ENCODE results near the gene PICK1.

PICK1 gene

GRCh38 chr22:38085056-38085455, 27.9 kb downstream of the PICK1 start:
- no peak for DNase-seq (ENCODE audit: low read depth)
- TF ChIP-seq, protein P1, sequence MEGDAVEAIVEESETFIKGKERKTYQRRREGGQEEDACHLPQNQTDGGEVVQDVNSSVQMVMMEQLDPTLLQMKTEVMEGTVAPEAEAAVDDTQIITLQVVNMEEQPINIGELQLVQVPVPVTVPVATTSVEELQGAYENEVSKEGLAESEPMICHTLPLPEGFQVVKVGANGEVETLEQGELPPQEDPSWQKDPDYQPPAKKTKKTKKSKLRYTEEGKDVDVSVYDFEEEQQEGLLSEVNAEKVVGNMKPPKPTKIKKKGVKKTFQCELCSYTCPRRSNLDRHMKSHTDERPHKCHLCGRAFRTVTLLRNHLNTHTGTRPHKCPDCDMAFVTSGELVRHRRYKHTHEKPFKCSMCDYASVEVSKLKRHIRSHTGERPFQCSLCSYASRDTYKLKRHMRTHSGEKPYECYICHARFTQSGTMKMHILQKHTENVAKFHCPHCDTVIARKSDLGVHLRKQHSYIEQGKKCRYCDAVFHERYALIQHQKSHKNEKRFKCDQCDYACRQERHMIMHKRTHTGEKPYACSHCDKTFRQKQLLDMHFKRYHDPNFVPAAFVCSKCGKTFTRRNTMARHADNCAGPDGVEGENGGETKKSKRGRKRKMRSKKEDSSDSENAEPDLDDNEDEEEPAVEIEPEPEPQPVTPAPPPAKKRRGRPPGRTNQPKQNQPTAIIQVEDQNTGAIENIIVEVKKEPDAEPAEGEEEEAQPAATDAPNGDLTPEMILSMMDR (conservative IDR thresholded peaks at IDR 0.05; ENCODE audit: low read length) = no peak
- H3K4me3 ChIP-seq (ENCODE audit: low read length) = no peak overlapping the region

DNA sequence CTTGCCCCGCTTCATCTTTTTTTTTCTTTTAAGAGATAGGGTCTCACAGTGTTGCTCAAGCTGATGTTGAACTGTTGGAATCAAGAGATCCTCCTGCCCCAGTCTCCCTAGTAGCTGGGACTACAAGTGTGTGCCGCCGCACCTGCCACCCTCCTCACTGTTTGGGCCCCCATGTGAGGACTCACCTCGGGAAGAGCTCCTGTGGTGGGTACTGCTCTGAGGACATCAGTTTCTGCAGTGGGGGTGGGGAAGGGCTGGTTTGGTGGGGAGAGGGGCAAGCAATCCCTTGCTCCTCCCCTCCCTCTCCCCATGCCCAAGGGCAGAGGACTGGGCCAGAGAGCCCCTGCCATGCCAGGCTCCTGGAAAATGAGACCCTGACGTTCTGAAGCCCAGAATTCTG, 28.3 kb downstream of the PICK1 start:
- DNase-seq (ENCODE audit: low read depth) = no peak
- TF ChIP-seq, protein P1 (conservative IDR thresholded peaks at IDR 0.05; ENCODE audit: low read length) = no peak

GRCh38 chr22:38086001-38086845, 29.0 kb downstream of the PICK1 start:
- no peak overlapping the region for H3K4me3 ChIP-seq (ENCODE audit: low read length)
- TF ChIP-seq, protein P1 (conservative IDR thresholded peaks at IDR 0.05; ENCODE audit: low read length) = no peak
- no peak for DNase-seq (ENCODE audit: low read depth)

More for the DNA sequence above, 28.3 kb downstream of the PICK1 start:
- H3K4me3 ChIP-seq (ENCODE audit: low read length) = no peak overlapping the region

- no peak overlapping the region for H3K4me3 ChIP-seq (ENCODE audit: low read length)
- TF ChIP-seq, protein P1 (conservative IDR thresholded peaks at IDR 0.05; ENCODE audit: low read length) = no peak
- no peak for DNase-seq (ENCODE audit: low read depth)
Measured at GRCh38 chr22:38086942-38087341, 29.7 kb downstream of the PICK1 start.

GRCh38 chr22:38087855-38088254, 30.7 kb downstream of the PICK1 start:
- TF ChIP-seq, protein P1 (conservative IDR thresholded peaks at IDR 0.05; ENCODE audit: low read length) = no peak
- H3K4me3 ChIP-seq (ENCODE audit: low read length) = no peak overlapping the region
- no peak for DNase-seq (ENCODE audit: low read depth)

DNA sequence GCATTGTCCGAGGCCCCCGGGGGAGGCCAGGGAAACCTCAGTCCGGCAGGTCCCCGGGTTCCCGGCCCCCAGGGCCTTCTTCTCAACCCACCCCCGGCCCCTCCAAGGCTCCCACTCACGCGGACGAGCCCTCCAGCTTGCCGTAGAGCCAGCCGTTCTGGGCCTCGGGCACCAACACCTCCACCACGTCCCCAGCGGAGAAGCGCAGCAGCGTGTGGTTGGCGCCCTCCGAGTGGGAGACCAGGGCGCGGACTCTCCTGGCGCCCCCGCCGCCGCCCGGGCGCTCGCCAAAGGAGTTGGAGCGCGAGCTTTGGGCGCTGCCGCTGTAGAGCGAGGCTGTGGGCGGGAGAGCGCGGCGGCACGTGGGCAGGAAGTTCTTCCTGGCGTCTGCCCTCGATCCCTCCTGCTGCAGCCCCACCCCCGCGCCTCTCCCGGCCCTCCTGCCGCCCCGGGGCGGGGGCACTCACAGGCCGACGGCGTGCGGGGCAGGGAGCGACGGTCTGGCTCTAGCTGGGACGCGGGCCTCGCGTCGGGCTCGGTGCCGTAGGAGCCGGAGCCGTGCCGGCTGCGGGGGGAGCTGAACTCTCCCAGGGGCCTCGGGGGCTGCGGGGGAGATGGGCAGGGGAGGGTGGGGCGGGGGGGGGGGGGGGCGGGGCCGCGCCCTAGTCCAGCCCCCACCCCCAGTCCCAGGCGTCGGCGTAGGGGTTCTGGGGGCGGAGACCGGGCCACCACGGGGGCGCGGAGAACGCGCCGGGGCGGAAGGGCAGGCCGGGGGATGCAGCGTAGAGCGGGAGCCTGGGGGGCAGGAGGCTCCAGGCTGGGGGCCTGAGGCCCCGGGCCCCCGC, 31.6 kb downstream of the PICK1 start:
- DNase-seq (ENCODE audit: low read depth) = peak; percentile 27

More for the DNA sequence above, 31.6 kb downstream of the PICK1 start:
- peak overlapping the region; percentile 35 for H3K4me3 ChIP-seq (ENCODE audit: low read length)
- TF ChIP-seq, protein P1 (conservative IDR thresholded peaks at IDR 0.05; ENCODE audit: low read length) = no peak
